Epidermal melanocyte (primary cell): ENCODE results near the gene AASDH.
A peak's percentile ranks its signal among the peaks of the same experiment; 100 is the strongest.

Source experiments
- DNase-seq: peaks from one replicate; pipeline ENCODE4 v3.0.0; 2011; ENCODE audit warnings: low spot score; ENCODE audit not compliant: insufficient read length

The AASDH gene

GRCh38 chr4:56387023-56388001, at the start of gene AASDH:
AASDH (minus strand) TSS chr4:56387491; CDS start chr4:56384299, 3,192 bp downstream.
- DNase-seq, result peak; percentile 92

GRCh38 chr4:56435140-56435926, 48.0 kb upstream of the AASDH start, which contains the start of gene PPAT:
PPAT (minus strand) TSS chr4:56435615; CDS start chr4:56435477, 138 bp downstream.
- peak; percentile 92 for DNase-seq

GRCh38 chr4:56434599-56435139, 47.4 kb upstream of the AASDH start:
- DNase-seq, result peak; percentile 24

GRCh38 chr4:56433280-56433679, 46.0 kb upstream of the AASDH start:
- no peak for DNase-seq

GRCh38 chr4:56430203-56430602, 42.9 kb upstream of the AASDH start:
- DNase-seq, result no peak

- DNase-seq, result no peak
Measured at GRCh38 chr4:56427179-56427578, 39.9 kb upstream of the AASDH start.

- DNase-seq, result no peak
Measured at GRCh38 chr4:56426273-56426672, 39.0 kb upstream of the AASDH start.

- no peak for DNase-seq
Measured at GRCh38 chr4:56425518-56425917, 38.2 kb upstream of the AASDH start.

GRCh38 chr4:56424697-56425514, 37.6 kb upstream of the AASDH start:
- DNase-seq, result peak; percentile 45

GRCh38 chr4:56424176-56424575, 36.9 kb upstream of the AASDH start:
- DNase-seq, result no peak

- DNase-seq, result no peak
Measured at GRCh38 chr4:56417396-56417795, 30.1 kb upstream of the AASDH start.

- DNase-seq, result no peak
Measured at GRCh38 chr4:56416349-56416748, 29.1 kb upstream of the AASDH start.

GRCh38 chr4:56414135-56414670, 26.9 kb upstream of the AASDH start:
- DNase-seq, result no peak

- DNase-seq, result peak; percentile 89
Measured at GRCh38 chr4:56410247-56411062, 23.2 kb upstream of the AASDH start.

GRCh38 chr4:56409511-56410090, 22.3 kb upstream of the AASDH start:
- DNase-seq, result no peak

GRCh38 chr4:56408978-56409377, 21.7 kb upstream of the AASDH start:
- no peak for DNase-seq

GRCh38 chr4:56406151-56406550, 18.9 kb upstream of the AASDH start:
- no peak for DNase-seq

GRCh38 chr4:56405016-56405415, 17.7 kb upstream of the AASDH start:
- no peak for DNase-seq

- no peak for DNase-seq
Measured at GRCh38 chr4:56400560-56400959, 13.3 kb upstream of the AASDH start.
